PC-3 (cell line): ENCODE data around the gene CDC42SE2.

Experiments
- CTCF ChIP-seq: fragments of 300-600 bp; sonication (generic); conservative IDR thresholded peaks from 2 replicates; pipeline ENCODE4 v1.5.1; 2017; ENCODE audit warnings: antibody characterized with exemption, low read depth, mild to moderate bottlenecking, low read length
- EZH2 ChIP-seq: fragments of 300-600 bp; sonication (generic); IDR thresholded peaks from one replicate; pipeline ENCODE4 v1.6.1; 2017; ENCODE audit warnings: antibody characterized with exemption, mild to moderate bottlenecking, low read length; ENCODE audit not compliant: unreplicated experiment
- EZH2phosphoT487 ChIP-seq: fragments of 300-600 bp; sonication (generic); IDR thresholded peaks from 2 replicates; pipeline ENCODE4 v1.6.1; 2018; ENCODE audit warnings: mild to moderate bottlenecking, antibody characterized with exemption, low read length, borderline replicate concordance

- TF ChIP-seq CTCF, result no peak
- no peak for TF ChIP-seq EZH2
- TF ChIP-seq EZH2phosphoT487, result no peak
These were observed 53.0 kb downstream of the CDC42SE2 start for GRCh38 chr5:131316822-131317221.
